Measurements from ENCODE around the gene GNS. TPM values are rescaled to one million over a fixed set of nuclear protein-coding genes. Genes with fewer than 3 reads are reported as not detected.

GNS gene
- total and polyA plus RNA-seq, 9 donors: 63.9 to 278 (median 101) TPM

- H3K27me3 ChIP-seq: no peaks in the 10 kb centered on the region
- WGBS, 3 donors: 72 to 84% (median 74%) methylated on average over 2 of the region's 2 CpGs
- intact Hi-C loops (cut with DNase I): no loop called here
- H3K4me1 ChIP-seq (ENCODE audit: insufficient read depth): peaks cover 11% of the 10 kb centered on the region
- TF ChIP-seq, protein P1, sequence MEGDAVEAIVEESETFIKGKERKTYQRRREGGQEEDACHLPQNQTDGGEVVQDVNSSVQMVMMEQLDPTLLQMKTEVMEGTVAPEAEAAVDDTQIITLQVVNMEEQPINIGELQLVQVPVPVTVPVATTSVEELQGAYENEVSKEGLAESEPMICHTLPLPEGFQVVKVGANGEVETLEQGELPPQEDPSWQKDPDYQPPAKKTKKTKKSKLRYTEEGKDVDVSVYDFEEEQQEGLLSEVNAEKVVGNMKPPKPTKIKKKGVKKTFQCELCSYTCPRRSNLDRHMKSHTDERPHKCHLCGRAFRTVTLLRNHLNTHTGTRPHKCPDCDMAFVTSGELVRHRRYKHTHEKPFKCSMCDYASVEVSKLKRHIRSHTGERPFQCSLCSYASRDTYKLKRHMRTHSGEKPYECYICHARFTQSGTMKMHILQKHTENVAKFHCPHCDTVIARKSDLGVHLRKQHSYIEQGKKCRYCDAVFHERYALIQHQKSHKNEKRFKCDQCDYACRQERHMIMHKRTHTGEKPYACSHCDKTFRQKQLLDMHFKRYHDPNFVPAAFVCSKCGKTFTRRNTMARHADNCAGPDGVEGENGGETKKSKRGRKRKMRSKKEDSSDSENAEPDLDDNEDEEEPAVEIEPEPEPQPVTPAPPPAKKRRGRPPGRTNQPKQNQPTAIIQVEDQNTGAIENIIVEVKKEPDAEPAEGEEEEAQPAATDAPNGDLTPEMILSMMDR (IDR thresholded peaks at IDR 0.05): no peak
- TF ChIP-seq POLR2A (IDR thresholded peaks at IDR 0.05): no peak
- TF ChIP-seq EP300 (IDR thresholded peaks at IDR 0.05): no peak
- no peak for DNase-seq
- no peaks in the 10 kb centered on the region for H3K36me3 ChIP-seq
- no peak overlapping the region for H3K27ac ChIP-seq
- no peak overlapping the region for H3K4me3 ChIP-seq
- no peaks in the 10 kb centered on the region for H3K9me3 ChIP-seq
These were observed 19.4 kb downstream of the GNS start for GRCh38 chr12:64739778-64740177.

GRCh38 chr12:64737539-64737938 lies 21.7 kb downstream of the GNS start:
- WGBS, 3 donors: 33 to 59% (median 45%) methylated on average over 1 of the region's 1 CpG
- no peak for DNase-seq
- Histone ChIP-seq H3K4me1 (ENCODE audit: insufficient read depth) (peaks cover 11% of the 10 kb centered on the region), H3K36me3 (no peaks in the 10 kb centered on the region), H3K9me3 (no peaks in the 10 kb centered on the region), H3K27ac (no peak overlapping the region), H3K27me3 (no peaks in the 10 kb centered on the region), H3K4me3 (no peak overlapping the region)
- intact Hi-C loops (cut with DNase I): no loop called here
- TF ChIP-seq EP300 (IDR thresholded peaks at IDR 0.05): no peak
- no peak for TF ChIP-seq POLR2A (IDR thresholded peaks at IDR 0.05)
- TF ChIP-seq, protein P1 (IDR thresholded peaks at IDR 0.05): no peak

GRCh38 chr12:64736771-64737170 lies 22.4 kb downstream of the GNS start:
- no peak for TF ChIP-seq POLR2A (IDR thresholded peaks at IDR 0.05)
- TF ChIP-seq, protein P1 (IDR thresholded peaks at IDR 0.05): no peak
- TF ChIP-seq EP300 (IDR thresholded peaks at IDR 0.05): no peak
- H3K36me3 ChIP-seq: no peaks in the 10 kb centered on the region
- intact Hi-C loops (cut with DNase I): no loop called here

GRCh38 chr12:64735442-64735841 lies 23.8 kb downstream of the GNS start:
- Histone ChIP-seq H3K27me3 (no peaks in the 10 kb centered on the region), H3K4me1 (ENCODE audit: insufficient read depth) (peaks cover 12% of the 10 kb centered on the region), H3K4me3 (no peak overlapping the region), H3K9me3 (no peaks in the 10 kb centered on the region), H3K27ac (no peak overlapping the region), H3K36me3 (no peaks in the 10 kb centered on the region)
- intact Hi-C loops (cut with DNase I): no loop called here
- no peak for TF ChIP-seq POLR2A (IDR thresholded peaks at IDR 0.05)
- TF ChIP-seq, protein P1 (IDR thresholded peaks at IDR 0.05): no peak
- no peak for TF ChIP-seq EP300 (IDR thresholded peaks at IDR 0.05)
- DNase-seq: no peak

More at GRCh38 chr12:64736771-64737170, 22.4 kb downstream of the GNS start:
- H3K9me3 ChIP-seq: no peaks in the 10 kb centered on the region
- H3K4me1 ChIP-seq (ENCODE audit: insufficient read depth): peaks cover 11% of the 10 kb centered on the region
- no peak overlapping the region for H3K4me3 ChIP-seq
- 3 to 34% (median 24%) methylated on average over 1 of the region's 1 CpG for WGBS, 3 donors
- H3K27ac ChIP-seq: no peak overlapping the region
- DNase-seq: no peak
- H3K27me3 ChIP-seq: no peaks in the 10 kb centered on the region

Measured in ovary (tissue), 9 donors.